MM.1S (cell line): ENCODE results near the gene CAMSAP1.

ENCODE experiments used
- CTCF ChIP-seq: fragments of 300-600 bp; sonication (generic); IDR thresholded peaks from 2 replicates; pipeline ENCODE4 v1.5.1; 2016; ENCODE audit warnings: antibody characterized with exemption, low read length, mixed read lengths
- EZH2 ChIP-seq: fragments of 300-600 bp; sonication (generic); optimal IDR thresholded peaks from 2 replicates; pipeline ENCODE3; 2017; ENCODE audit warnings: low read depth, mild to moderate bottlenecking, antibody characterized with exemption, low read length, mixed read lengths

GRCh38 chr9:135891027-135891631, 16.2 kb downstream of the CAMSAP1 start:
- TF ChIP-seq CTCF (no peak), EZH2 (no peak)
